Measurements from ENCODE around the gene BCKDHA.
"Not testable (repeated sequence)": the region's sequence is repeated elsewhere in the genome, so short reads cannot be mapped to it uniquely, and the experiment has no call there.

The BCKDHA gene

GRCh38 chr19:41447732-41448332 is 50.2 kb downstream of the BCKDHA start:
- no peak for DNase-seq (ENCODE audit: low read depth)

DNA sequence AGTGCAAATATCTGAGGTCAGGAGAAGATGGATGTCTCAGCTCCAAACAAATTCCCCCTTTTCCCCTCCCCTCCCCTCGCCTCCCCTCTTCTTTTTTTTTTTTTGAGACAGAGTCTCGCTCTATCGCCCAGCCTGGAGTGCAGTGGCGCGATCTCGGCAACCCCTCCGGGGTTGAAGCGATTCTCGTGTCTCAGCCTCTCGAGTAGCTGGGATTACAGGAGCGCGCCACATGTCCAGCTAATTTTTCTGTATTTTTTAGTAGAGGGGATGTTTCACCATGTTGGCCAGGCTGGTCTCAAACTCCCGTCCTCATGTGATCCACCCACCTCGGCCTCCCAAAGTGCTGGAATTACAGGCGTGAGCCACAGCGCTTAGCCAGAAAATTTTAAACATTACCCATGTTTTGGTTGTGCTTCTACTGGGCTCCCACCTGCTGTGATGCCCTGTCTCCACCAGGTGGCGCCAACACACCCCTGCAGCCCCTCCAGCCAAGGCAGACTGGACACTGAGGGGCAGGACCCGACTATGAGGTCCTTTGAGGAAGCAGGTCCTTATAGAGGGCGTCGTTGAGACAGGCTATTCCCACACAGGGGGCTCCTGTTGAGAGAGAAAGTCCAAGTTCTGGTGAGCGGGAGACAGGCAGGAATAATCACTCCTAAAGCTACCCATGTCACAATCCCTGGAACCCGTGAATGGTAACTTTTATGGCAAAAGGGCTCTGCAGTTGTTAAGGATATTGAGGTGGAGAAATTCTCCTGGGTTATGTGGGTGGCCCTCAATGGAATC is 51.7 kb downstream of the BCKDHA start:
- DNase-seq (ENCODE audit: low read depth), result peak; percentile 76

- DNase-seq (ENCODE audit: low read depth), result no peak
These were observed 52.2 kb downstream of the BCKDHA start for GRCh38 chr19:41449865-41450178.

GRCh38 chr19:41452584-41453275 is 55.1 kb downstream of the BCKDHA start:
- DNase-seq (ENCODE audit: low read depth), result no peak

- DNase-seq (ENCODE audit: low read depth), result peak; percentile 39
These were observed 58.3 kb downstream of the BCKDHA start for GRCh38 chr19:41455936-41456335.

DNA sequence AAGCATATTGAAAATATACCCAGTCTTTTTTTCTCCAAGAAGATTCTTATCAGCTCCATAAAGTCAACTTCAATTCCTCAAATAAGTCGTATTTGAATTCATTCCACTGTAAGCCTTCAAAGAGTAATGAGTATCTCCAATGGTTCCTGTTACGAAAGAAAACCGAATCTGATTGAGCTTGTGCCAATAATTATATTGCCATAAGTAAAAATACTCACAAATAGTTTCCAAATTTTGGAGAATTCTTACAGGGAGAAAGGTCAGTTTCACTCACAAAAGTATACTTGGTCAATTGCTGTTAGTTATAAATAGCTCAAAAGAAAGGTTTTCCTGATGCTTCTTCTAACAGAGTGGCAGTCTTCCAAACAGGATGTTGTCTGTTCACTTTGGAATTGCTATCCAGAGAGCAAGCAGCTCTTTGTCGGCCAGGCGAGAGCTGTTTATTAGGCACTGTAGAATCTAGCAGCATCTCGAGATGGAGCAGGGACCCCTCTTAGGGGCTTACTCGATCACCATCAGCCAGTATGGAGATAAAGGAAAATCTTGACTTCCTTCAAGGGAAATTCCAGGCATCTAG is 58.8 kb downstream of the BCKDHA start:
- DNase-seq (ENCODE audit: low read depth), result peak; percentile 70

GRCh38 chr19:41457241-41457640 is 59.6 kb downstream of the BCKDHA start:
- DNase-seq (ENCODE audit: low read depth), result no peak

DNA sequence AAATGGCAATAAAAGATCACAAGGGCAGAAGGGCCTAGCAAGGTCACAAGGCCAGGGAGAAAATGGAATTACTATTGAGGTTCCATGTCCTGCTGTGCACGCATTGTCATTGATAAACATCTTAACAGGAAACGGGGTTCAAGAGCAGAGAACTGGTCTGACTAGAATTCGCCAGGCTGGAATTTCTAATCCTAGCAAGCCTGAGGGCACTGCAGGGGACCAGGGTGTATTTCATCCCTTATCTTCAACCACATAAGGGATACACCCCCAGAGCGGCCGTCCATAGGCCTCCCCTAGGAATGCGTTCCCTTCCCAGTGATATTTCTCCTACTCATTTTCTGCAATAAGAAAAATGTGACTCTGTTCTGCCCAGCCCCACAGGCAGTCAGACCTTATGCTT is 64.9 kb downstream of the BCKDHA start:
- DNase-seq (ENCODE audit: low read depth), result no peak

GRCh38 chr19:41463257-41464256 is 65.9 kb downstream of the BCKDHA start:
- DNase-seq (ENCODE audit: low read depth), result not testable (repeated sequence)
